Activated CD4-positive, CD25-positive, alpha-beta regulatory T cell treated with anti-CD3 and anti-CD28 coated beads, Interleukin-2, amount 50 U/mL, for 72 hours (primary cell): ENCODE results near the gene RPP30.
"Not testable (repeated sequence)": the region's sequence is repeated elsewhere in the genome, so short reads cannot be mapped to it uniquely, and the experiment has no call there.

Experiments
- DNase-seq: peaks from one replicate; pipeline ENCODE4 v3.0.0; 2021

RPP30 gene

DNA sequence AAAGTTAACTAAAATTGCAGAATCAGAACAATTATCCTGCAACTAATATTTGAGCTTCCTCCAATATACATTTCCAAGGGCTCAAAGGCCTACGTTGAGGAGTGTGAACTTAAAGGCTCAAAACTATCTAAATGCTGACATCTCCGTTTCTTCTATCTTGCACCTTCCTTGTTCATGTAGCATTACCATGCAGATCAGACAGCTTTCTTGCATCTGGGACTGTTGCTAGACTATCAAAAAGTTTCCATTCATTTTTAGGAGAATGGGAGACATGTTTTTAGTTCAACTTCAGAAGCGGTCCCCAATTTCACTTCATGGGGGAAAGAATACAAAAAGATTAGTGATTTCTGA, 46.2 kb downstream of the RPP30 start:
- DNase-seq = no peak

DNA sequence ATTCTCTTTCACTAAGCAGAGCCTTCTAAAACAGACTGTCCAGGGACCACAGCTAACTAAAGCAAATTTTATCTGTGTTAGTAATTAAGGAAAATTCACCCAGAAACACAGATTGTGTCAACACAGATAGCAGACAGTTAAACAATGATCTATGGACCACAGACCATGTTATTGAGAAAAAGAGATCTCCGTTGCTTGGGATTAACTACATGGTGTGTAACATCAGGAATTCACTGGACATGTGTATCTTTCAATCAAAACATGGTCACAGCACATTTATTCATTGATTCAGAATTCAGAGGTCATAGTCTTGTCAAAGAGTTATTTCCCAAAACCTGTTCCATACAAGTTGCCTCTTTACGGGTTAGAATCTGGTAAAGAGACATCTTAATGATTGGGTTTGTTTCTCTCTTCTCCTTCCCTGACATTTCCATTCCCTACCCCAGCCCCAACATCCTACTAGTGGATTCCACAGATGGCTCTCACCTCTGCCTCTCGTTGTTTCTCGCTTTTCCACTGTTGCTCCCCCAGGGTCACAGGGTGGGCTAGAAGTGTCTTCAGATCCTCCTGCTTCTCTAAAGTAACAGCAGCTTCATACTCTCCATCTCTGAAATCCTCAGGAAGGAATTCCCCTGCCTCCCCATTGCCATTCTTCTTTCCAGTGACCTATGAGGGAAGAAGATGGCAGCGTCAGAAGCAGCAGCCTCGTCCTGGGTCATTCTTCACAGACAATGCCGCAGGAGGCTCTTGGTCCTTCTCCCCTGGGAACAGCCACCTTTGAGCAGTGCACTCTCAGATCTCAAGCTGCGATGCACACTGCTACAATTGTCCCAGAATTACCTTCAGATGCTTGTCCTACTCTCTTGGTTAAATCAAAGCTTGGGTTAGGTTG, 48.2 kb downstream of the RPP30 start:
- DNase-seq = no peak

GRCh38 chr10:90920986-90921666, 49.4 kb downstream of the RPP30 start, which contains the start of gene ANKRD1:
ANKRD1 (minus strand) TSS chr10:90921087; CDS start chr10:90921027, 60 bp downstream.
- no peak for DNase-seq

GRCh38 chr10:90921906-90922305, 50.1 kb downstream of the RPP30 start:
- DNase-seq = no peak

- DNase-seq = no peak
Observed at GRCh38 chr10:90923111-90923731, 51.4 kb downstream of the RPP30 start.

GRCh38 chr10:90924552-90924951, 52.8 kb downstream of the RPP30 start:
- DNase-seq = no peak

DNA sequence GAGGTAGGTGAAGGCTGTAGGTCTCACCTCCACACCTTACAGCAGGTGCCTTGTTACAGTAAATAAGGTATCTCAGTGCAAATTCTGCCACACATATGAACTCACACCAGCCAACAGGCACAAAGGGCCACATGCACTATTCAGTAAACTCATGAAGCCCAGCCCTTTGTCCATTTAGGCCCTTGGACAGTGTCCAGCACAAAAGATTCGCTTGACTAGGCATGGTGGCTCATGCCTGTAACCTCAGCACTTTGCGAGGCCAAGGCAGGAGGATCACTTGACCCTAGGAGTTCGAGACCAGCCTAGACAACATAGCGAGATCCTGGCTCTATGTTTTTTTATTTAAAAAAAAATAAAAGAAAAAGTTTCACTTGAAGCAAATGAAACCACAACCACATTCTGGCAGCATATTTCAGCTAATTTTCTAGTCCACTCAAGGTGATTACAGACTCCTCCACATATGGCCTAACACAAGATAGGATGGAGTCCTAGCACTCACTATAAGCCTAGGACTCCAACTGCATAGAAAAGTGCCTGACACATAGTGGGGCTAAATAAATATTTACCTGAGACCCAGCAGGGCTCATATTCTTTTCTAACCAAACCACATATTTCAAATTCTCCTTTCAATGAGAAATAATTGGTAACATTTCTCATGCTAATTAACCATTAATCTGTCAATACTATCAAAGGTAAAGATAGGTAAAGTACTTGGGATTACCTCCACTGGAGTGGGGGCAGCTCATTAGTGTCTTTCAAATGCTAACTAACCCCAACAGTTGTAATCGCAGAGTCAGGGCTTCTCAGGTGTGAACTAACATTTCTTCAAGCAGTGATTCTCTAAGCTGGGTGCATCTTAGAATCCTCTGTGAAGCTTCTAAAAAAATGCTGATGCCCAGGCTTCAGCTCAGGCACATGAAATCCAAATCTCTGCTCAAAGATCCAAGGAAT, 53.6 kb downstream of the RPP30 start:
- DNase-seq = no peak

DNA sequence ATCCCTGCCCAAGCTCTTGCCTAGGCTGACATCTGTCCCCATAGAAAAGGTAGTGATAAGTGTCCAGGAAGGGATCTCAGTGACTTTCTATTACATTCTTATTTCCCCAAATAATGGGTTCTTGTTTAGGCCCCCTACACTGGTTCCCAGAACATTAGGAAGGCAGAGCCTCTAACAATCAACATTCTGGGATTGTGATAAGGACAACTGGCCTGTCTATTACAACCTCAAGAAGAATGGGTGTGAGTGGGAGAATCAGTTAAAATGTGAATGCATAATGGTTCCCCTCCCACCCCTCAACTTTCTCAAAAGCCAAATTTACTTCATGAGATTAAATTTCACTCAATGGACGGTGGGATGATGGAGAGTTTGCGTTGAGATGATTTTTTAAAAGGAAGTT, 55.5 kb downstream of the RPP30 start:
- no peak for DNase-seq

DNA sequence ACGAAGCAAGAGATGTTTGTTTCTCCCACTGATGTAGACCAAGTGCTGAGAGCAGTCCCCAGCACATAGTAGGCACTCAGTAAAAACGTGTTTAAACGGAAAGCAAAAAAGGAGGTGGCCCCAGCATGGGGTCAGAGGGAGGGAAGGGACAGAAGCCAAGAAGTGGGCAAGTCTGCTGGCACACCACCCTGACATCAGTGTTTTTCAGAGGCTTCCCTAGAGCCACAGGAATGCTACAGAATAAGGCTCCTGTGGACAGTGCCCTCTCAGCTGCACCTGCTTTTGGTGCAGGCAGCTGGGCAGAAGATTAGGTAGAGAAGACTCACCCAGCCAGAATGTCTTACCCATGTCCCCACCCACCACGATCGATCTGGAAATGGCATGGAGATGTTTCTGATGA, 57.4 kb downstream of the RPP30 start:
- no peak for DNase-seq

GRCh38 chr10:90930070-90930837, 58.5 kb downstream of the RPP30 start:
- no peak for DNase-seq

- no peak for DNase-seq
Observed at GRCh38 chr10:90930971-90931871, 59.4 kb downstream of the RPP30 start.

DNA sequence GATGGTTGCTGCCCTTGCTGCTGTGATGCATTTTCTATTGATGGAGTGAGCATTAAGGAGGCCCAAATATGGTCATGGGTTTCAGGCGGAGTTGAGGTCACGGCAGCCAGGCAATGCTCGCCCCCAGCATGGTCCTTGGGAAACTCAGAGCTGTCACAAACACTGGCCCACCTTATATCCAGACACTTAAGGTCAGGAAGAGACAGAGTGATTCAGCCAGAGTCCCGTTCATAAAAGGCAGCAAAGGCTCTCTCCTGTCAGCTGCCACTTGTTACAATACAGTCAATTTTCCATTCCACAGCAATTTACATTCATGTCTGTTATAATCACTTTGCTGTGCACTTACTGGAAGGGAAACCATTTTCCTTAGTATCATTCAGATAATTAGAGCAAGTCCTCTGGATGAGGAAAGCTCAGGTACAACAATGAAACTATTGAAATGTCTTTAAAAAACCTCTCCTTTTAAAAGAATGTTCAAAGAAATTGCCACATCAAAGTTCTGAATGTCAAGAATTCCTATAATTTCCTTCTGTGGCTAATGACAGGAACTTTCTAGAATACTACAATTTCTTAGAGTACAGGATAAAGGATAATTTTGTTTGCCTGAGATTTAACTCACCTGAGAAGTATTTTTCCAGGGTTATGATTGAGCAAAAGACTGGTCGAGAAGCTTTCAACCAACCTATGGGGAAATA, 64.0 kb downstream of the RPP30 start:
- DNase-seq = no peak

GRCh38 chr10:90936276-90936659, 64.5 kb downstream of the RPP30 start:
- DNase-seq = no peak

- DNase-seq = no peak
Observed at GRCh38 chr10:90937645-90938258, 66.0 kb downstream of the RPP30 start.

DNA sequence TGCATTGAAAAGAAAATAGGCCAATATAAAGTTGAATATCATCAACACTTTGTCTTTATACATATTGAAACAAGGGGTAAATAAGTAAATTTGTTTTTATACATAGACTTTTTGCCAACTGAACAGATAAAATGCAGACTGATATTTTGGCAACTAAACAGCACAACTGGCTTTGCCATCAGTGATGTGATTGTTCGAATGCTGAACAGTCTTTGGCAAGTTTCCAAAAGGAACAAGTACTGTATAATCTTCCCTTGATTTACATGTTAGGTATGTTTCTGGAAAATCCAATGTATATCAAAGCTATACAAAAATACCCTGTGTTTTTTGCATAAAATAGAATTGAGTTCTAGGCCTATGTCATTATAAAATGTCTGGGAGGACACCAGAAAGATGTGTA, 67.3 kb downstream of the RPP30 start:
- DNase-seq = no peak

DNA sequence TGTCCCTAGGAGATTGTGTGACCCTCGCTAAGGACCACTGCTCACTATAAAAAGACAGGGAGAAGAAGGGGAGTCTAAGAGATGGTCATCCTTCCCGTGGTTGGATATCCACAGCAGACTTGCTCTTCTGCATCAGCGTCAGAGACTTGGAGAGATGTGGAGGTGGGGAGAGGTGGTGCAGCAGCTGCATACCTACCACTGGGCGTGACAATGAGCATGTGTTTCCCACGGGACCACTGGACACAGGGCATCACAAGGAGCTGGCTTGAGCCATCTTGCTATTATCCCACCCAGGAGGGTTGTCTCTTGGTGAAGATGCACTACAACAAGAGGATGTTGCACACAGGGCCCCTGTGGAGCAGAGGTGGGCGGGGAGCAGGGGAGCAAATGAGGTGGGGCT, 67.9 kb downstream of the RPP30 start:
- no peak for DNase-seq

DNA sequence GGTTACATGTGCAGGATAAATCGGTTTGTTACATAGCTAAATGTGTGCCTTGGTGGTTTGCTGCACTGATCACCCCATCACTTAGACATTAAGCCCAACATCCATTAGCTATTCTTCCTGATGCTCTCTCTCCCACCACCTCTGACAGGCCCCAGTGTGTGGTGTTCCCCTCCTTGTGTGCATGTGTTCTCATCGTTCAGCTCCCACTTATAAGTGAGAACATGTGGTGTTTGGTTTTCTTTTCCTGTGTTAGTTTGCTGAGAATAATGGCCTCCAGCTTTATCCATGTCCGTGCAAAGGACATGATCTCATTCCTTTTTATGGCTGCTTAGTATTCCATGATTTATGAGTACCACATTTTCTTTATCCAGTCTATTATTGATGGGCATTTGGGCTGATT, 71.2 kb downstream of the RPP30 start:
- DNase-seq = not testable (repeated sequence)

DNA sequence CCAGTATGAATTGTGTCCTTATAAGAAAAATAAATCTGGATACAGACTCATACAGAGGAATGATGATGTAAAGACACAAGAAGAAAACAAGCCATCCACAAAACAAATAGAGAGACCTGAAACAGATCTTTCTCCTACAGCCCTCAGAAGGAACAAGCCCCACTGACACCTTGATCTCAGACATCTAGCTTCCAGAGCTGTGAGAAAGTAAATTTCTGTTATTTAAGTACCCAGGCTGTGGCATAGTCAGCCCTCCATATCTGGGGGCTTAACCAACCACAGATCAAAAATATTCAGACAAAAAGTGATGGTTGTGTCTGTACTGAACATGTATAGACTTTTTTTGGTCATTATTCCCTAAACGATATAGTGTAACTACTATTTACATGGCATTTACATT, 73.0 kb downstream of the RPP30 start:
- no peak for DNase-seq

- no peak for DNase-seq
Observed at GRCh38 chr10:90945491-90946070, 73.8 kb downstream of the RPP30 start.
